K562 (cell line): Measurements from ENCODE around the gene CSAD. TPM values are rescaled to one million over a fixed set of nuclear protein-coding genes. Genes with fewer than 3 reads are reported as not detected.

Experiments
- ATAC-seq: fragments of 200-7000 bp; cut with Tn5 transposase; 3 replicates; pipeline ENCODE4 v1.9.1; 2020; ENCODE audit warnings: moderate library complexity
- BruUV-seq: library from RNA; stranded (reverse); fragments of 400-500 nt; replicated peaks from 2 replicates; lab custom pipeline; 2021; lab: Mats Ljungman, UMichigan
- CTCF ChIA-PET: fragments of 300-600 bp; formaldehyde crosslinking; extraction: SDS; loops from one replicate; lab custom pipeline; 2021; ENCODE audit warnings: low intra/inter-chr PET ratio; lab: Yijun Ruan, JAX
- POLR2A ChIA-PET: fragments of 300-600, 350-650 bp; sonication (Branson Sonifier 250); formaldehyde crosslinking; extraction: SDS; loops from one replicate; lab custom pipeline; 2021; ENCODE audit warnings: antibody characterized with exemption, inconsistent platforms; lab: Yijun Ruan, JAX
- DNase-seq, 4 experiments: peaks; one replicate each; pipeline versions ENCODE4 v3.0.0 to v3.0.0-alpha.2; 2011 to 2018; ENCODE audit warnings: low spot score in 3 of 4, mixed read lengths in 3 of 4; ENCODE audit errors: extremely low read depth in 1 of 4
- FAIRE-seq: peaks from 2 replicates; lab custom pipeline; 2011; peaks lifted over from hg19 to GRCh38; lab: Jason Lieb, UNC
- H2AFZ ChIP-seq: 2 replicates; pipeline ENCODE4 v1.6.0; 2011; ENCODE audit warnings: low read depth, low read length, control low read depth, inconsistent platforms
- H3K27ac ChIP-seq: fragments of 200-600 bp; 3 replicates; pipeline ENCODE4 v1.8.0; 2011; ENCODE audit warnings: low read depth, mild to moderate bottlenecking, control low read depth, inconsistent platforms, low read length, moderate library complexity, mixed read lengths; ENCODE audit errors: extremely low read depth
- H3K27me3 ChIP-seq, 2 experiments: fragments of 300-600 bp in 1 of 2; 2 replicates in 1 of 2; 3 replicates in 1 of 2; pipeline versions ENCODE4 v1.6.0 to v1.8.0; 2011; ENCODE audit warnings: inconsistent platforms in 2 of 2, low read length in 2 of 2, mild to moderate bottlenecking in 1 of 2, mixed read lengths in 1 of 2, moderate library complexity in 1 of 2; ENCODE audit not compliant: control insufficient read depth in 2 of 2, insufficient read depth in 2 of 2
- H3K36me3 ChIP-seq: fragments of 300-600 bp; 3 replicates; pipeline ENCODE4 v1.8.0; 2011; ENCODE audit warnings: mild to moderate bottlenecking, low read length, inconsistent platforms; ENCODE audit not compliant: control insufficient read depth, insufficient read depth
- H3K4me1 ChIP-seq, 2 experiments: fragments of 200-600 bp in 1 of 2; replicated peaks in 1 of 2; 2 replicates in 1 of 2; 3 replicates in 1 of 2; pipeline versions ENCODE4 v1.5.1 to v1.8.0; 2011; ENCODE audit warnings: inconsistent platforms in 2 of 2, low read length in 2 of 2, mild to moderate bottlenecking in 1 of 2, mixed read lengths in 1 of 2, moderate library complexity in 1 of 2; ENCODE audit not compliant: control insufficient read depth in 2 of 2, insufficient read depth in 2 of 2
- H3K4me2 ChIP-seq: 2 replicates; pipeline ENCODE4 v1.6.1; 2011; ENCODE audit warnings: low read length, control low read depth, inconsistent platforms, mixed read lengths; ENCODE audit not compliant: insufficient read depth
- H3K4me3 ChIP-seq: fragments of 200-600 bp; sonication (generic), shearing (Covaris generic); 2 replicates; pipeline ENCODE4 v1.5.1; 2016; ENCODE audit warnings: control low read depth, inconsistent platforms
- H3K79me2 ChIP-seq: fragments of 200-600 bp; 3 replicates; pipeline ENCODE4 v1.8.0; 2011; ENCODE audit warnings: low read length, inconsistent platforms; ENCODE audit not compliant: control insufficient read depth, insufficient read depth
- H3K9ac ChIP-seq, 2 experiments: 2 replicates each; pipeline versions ENCODE4 v1.6.0 to v1.6.1; 2011; ENCODE audit warnings: low read depth in 2 of 2, low read length in 2 of 2, control low read depth in 1 of 2, inconsistent platforms in 1 of 2, mild to moderate bottlenecking in 1 of 2, mixed read lengths in 1 of 2; ENCODE audit not compliant: insufficient read depth in 1 of 2
- H3K9me1 ChIP-seq: one replicate; pipeline ENCODE4 v1.6.0; 2011; ENCODE audit warnings: inconsistent platforms, mild to moderate bottlenecking, low read length, moderate library complexity; ENCODE audit not compliant: control insufficient read depth, insufficient read depth
- H3K9me3 ChIP-seq: replicated peaks from 2 replicates; pipeline ENCODE4 v1.5.1; 2011; ENCODE audit warnings: low read depth, low read length, inconsistent platforms; ENCODE audit not compliant: control insufficient read depth, insufficient read depth
- H4K20me1 ChIP-seq: replicated peaks from 2 replicates; pipeline ENCODE4 v1.6.1; 2011; ENCODE audit warnings: low read length, inconsistent platforms, mixed read lengths; ENCODE audit not compliant: control insufficient read depth, insufficient read depth
- HDAC1 ChIP-seq, 2 experiments: fragments of 450-650 bp; IDR thresholded peaks; 2 replicates each; pipeline ENCODE4 v1.6.1; 2016 to 2017; ENCODE audit warnings: inconsistent platforms in 1 of 2, mild to moderate bottlenecking in 1 of 2, moderate library complexity in 1 of 2
- HMGXB4 ChIP-seq: sonication (generic); formaldehyde crosslinking; IDR thresholded peaks from 2 replicates; pipeline ENCODE4 v1.8.1; 2023; ENCODE audit warnings: mild to moderate bottlenecking, missing genetic modification reagents
- SNAPC5 ChIP-seq: fragments of 250-450 bp; sonication (Bioruptor Pico); IDR thresholded peaks from 2 replicates; pipeline ENCODE4 v1.8.0; 2021; ENCODE audit warnings: moderate library complexity, mild to moderate bottlenecking, inconsistent platforms
- TAF1 ChIP-seq: IDR thresholded peaks from 2 replicates; pipeline ENCODE4 v1.6.1; 2011; ENCODE audit warnings: mild to moderate bottlenecking, low read length, moderate library complexity; ENCODE audit not compliant: insufficient read depth, control insufficient read depth, severe bottlenecking; ENCODE audit errors: extremely low read depth
- YY1 ChIP-seq, 3 experiments: IDR thresholded peaks; 2 replicates each; pipeline ENCODE4 v1.6.1; 2011; ENCODE audit warnings: low read length in 2 of 3, mild to moderate bottlenecking in 2 of 3, moderate library complexity in 2 of 3, borderline replicate concordance in 1 of 3, control low read depth in 1 of 3, low read depth in 1 of 3; ENCODE audit not compliant: insufficient read depth in 3 of 3, insufficient replicate concordance in 2 of 3, control insufficient read depth in 1 of 3, insufficient read length in 1 of 3; ENCODE audit errors: extremely low read depth in 1 of 3
- ZNF395 ChIP-seq: fragments of 200-800 bp; sonication (Bioruptor generic); IDR thresholded peaks from 2 replicates; pipeline ENCODE4 v1.6.1; 2017; ENCODE audit warnings: missing genetic modification characterization, missing compliant biosample characterization
- ZNF408 ChIP-seq: fragments of 250-450 bp; sonication (Bioruptor Pico); IDR thresholded peaks from 2 replicates; pipeline ENCODE4 v1.4.0; 2020; ENCODE audit warnings: low read depth, mild to moderate bottlenecking, moderate library complexity
- WGBS: fragments of 100-300 bp; shearing (Covaris generic); methylation state at CpG from one replicate; pipeline ENCODE4 v1.1.6; 2016; ENCODE audit warnings: low coverage, mixed read lengths; ENCODE audit not compliant: insufficient coverage; ENCODE audit errors: missing lambda C conversion rate; 5-methylcytosine and 5-hydroxymethylcytosine counted together
- in situ Hi-C: fragments of 300-500 bp; cut with MboI; formaldehyde crosslinking; loops from 4 replicates; pipeline ENCODE4 v1.15.0; 2018; ENCODE audit warnings: inconsistent platforms, mixed read lengths
- intact Hi-C: fragments of 100-400 bp; cut with micrococcal nuclease; formaldehyde crosslinking; loops from 2 replicates; pipeline ENCODE4 v1.14.2; 2022
- polyA plus RNA-seq, 8 experiments: library from polyadenylated mRNA; depleted of rRNA in 4 of 8; stranded (reverse) in 5 of 8; unstranded in 3 of 8; fragments of >200 nt; fragmentation: Nextera tagmentation in 2 of 8; fragmentation: Illumina TruSeq in 1 of 8; extraction: Ambion mirVana in 2 of 8; extraction: Trizol in 1 of 8; gene quantifications; 2 replicates each; pipeline versions ENCODE4 v1.2.1 to v1.2.3, GENCODE V29; 2011 to 2014; ENCODE audit warnings: inconsistent platforms in 1 of 8, missing spikeins in 1 of 8
- total RNA-seq, 7 experiments: library from RNA; depleted of rRNA in 6 of 7; stranded (reverse); fragments of >200 nt in 6 of 7; fragmentation: Illumina TruSeq in 2 of 7; extraction: Trizol in 2 of 7; gene quantifications; 2 replicates each; pipeline versions ENCODE4 v1.2.1 to v1.2.3, GENCODE V29; 2011 to 2021; ENCODE audit warnings: low replicate concordance in 1 of 7
- TF ChIP-seq, protein P1 (sequence below): sonication (generic); formaldehyde crosslinking; IDR thresholded peaks from 2 replicates; pipeline ENCODE4 v1.8.1; 2022; ENCODE audit warnings: missing genetic modification reagents
- TF ChIP-seq, protein P2 (sequence below): fragments of 200-400 bp; formaldehyde crosslinking; IDR thresholded peaks from 2 replicates; pipeline ENCODE4 v1.6.1; 2017; ENCODE audit warnings: mild to moderate bottlenecking, low read depth, low read length, moderate library complexity

Gene CSAD
- total and polyA plus RNA-seq, 9 of the 15 experiments (the other 6 are each of a cell fraction or from before 2014, with no cell fraction given) = 1.8 to 19.6 (median 8.1) TPM

DNA sequence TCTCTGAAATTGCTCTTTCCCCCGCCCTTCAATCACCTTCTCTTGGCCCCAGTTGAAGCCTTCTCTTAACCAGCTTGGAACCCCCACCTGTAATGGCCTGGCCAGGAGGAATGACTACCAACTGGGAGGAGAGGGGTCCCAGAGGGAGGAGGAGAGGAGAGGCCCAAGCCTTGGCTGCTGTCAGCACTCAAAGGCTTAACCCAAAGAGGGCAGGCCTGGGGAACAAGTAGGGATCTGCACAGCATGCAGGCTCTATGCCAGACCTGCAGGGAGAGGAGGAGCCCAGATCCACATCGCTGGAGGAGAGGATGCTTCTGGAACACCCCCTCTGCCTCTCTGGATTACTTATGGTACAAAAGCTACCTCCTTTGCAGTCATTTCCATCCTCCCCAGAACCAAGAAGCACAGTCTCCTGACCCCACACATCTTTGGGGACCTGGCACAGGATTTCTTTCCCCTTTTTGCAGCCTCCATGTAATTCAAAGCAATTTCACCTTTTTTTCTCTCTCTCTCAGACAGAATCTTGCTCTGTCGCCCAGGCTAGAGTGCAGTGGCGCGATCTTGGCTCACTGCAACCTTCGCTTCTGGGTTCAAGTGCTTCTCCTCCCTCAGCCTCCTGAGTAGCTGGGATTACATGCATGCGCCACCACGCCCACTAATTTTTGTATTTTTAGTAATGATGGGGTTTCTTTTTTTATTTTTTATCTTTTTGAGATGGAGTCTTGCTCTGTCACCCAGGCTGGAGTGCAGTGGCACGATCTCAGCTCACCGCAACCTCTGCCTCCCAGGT, 45.1 kb upstream of the CSAD start:
- no peak for FAIRE-seq
- WGBS = 69% methylated on average over 8 of the region's 10 CpGs
- CTCF ChIA-PET = no interaction called here

More for the DNA sequence above, 45.1 kb upstream of the CSAD start:
- Histone ChIP-seq H3K4me1 (peaks cover 31 to 48% of the 10 kb centered on the region in 2 experiments), H3K4me2 (no peak overlapping the region), H2AFZ (no peak overlapping the region), H3K9me3 (no peaks in the 10 kb centered on the region), H3K36me3 (no peaks in the 10 kb centered on the region), H3K27me3 (no peaks in the 10 kb centered on the region), H3K9ac (peak overlapping the region in 1 of 2 experiments; percentile 59; a peak in 1 of 4 replicates), H3K9me1 (no peaks in the 10 kb centered on the region), H3K4me3 (no peak overlapping the region), H4K20me1 (no peaks in the 10 kb centered on the region; the same call in 1 of the 2 replicates), H3K79me2 (no peaks in the 10 kb centered on the region), H3K27ac (no peak overlapping the region)
- DNase-seq = no peak
- POLR2A ChIA-PET = interaction anchor here (0.6 kb wide), 1 partner anchor 73 kb away, joined by 3 read pairs; no protein-coding TSS in a partner anchor
- intact Hi-C loops (no loop called here), in situ Hi-C loops (no loop called here)
- TF ChIP-seq, protein P1, sequence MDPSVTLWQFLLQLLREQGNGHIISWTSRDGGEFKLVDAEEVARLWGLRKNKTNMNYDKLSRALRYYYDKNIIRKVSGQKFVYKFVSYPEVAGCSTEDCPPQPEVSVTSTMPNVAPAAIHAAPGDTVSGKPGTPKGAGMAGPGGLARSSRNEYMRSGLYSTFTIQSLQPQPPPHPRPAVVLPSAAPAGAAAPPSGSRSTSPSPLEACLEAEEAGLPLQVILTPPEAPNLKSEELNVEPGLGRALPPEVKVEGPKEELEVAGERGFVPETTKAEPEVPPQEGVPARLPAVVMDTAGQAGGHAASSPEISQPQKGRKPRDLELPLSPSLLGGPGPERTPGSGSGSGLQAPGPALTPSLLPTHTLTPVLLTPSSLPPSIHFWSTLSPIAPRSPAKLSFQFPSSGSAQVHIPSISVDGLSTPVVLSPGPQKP (CRISPR knock-in tag) = no peak
- TF ChIP-seq YY1 (IDR thresholded peaks at IDR 0.05; ENCODE audit: borderline replicate concordance in 1 of 3, control insufficient read depth in 1 of 3, extremely low read depth in 1 of 3, insufficient read depth in 3 of 3, insufficient read length in 1 of 3, insufficient replicate concordance in 2 of 3, low read depth in 1 of 3, low read length in 2 of 3) (no peak), ZNF408 (CRISPR knock-in tag) (no peak), SNAPC5 (CRISPR knock-in tag) (no peak), TAF1 (no peak), HMGXB4 (CRISPR knock-in tag) (no peak), HDAC1 (IDR thresholded peaks at IDR 0.05) (no peak), ZNF395 (CRISPR knock-in tag) (no peak)
- TF ChIP-seq, protein P2, sequence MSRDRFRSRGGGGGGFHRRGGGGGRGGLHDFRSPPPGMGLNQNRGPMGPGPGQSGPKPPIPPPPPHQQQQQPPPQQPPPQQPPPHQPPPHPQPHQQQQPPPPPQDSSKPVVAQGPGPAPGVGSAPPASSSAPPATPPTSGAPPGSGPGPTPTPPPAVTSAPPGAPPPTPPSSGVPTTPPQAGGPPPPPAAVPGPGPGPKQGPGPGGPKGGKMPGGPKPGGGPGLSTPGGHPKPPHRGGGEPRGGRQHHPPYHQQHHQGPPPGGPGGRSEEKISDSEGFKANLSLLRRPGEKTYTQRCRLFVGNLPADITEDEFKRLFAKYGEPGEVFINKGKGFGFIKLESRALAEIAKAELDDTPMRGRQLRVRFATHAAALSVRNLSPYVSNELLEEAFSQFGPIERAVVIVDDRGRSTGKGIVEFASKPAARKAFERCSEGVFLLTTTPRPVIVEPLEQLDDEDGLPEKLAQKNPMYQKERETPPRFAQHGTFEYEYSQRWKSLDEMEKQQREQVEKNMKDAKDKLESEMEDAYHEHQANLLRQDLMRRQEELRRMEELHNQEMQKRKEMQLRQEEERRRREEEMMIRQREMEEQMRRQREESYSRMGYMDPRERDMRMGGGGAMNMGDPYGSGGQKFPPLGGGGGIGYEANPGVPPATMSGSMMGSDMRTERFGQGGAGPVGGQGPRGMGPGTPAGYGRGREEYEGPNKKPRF = no peak
- no TSS peak for BruUV-seq
- ATAC-seq = no peak
